Uterus (tissue), 4 donors: ENCODE data around the gene PPP2R2B. TPM values are rescaled to one million over a fixed set of nuclear protein-coding genes. Genes with fewer than 3 reads are reported as not detected.

Experiments
- DNase-seq, 2 donors: peaks; one replicate each; pipeline ENCODE4 v3.0.0-alpha.2; 2019 to 2020
- H3K27ac ChIP-seq, 2 donors: fragments of 200-600 bp; sonication (generic); 1 replicate in 1 of 2; 2 replicates in 1 of 2; pipeline ENCODE4 v1.5.1; 2016 to 2018
- H3K27me3 ChIP-seq, 2 donors: fragments of 200-600 bp; sonication (generic); one replicate each; pipeline ENCODE4 v1.5.1; 2018 to 2019; ENCODE audit warnings: control low read depth in 1 of 2
- H3K36me3 ChIP-seq, 2 donors: fragments of 200-600 bp; sonication (generic); one replicate each; pipeline ENCODE4 v1.5.1; 2019; ENCODE audit warnings: control low read depth in 1 of 2
- H3K4me1 ChIP-seq, 2 donors: fragments of 200-600 bp; sonication (generic); one replicate each; pipeline ENCODE4 v1.5.1; 2018 to 2019; ENCODE audit warnings: control low read depth in 1 of 2
- H3K4me3 ChIP-seq, 2 donors: fragments of 200-600 bp; sonication (generic); 1 replicate in 1 of 2; 2 replicates in 1 of 2; pipeline ENCODE4 v1.5.1; 2018 to 2019; ENCODE audit warnings: mild to moderate bottlenecking in 1 of 2
- H3K9me3 ChIP-seq, 2 donors: fragments of 200-600 bp; sonication (generic); one replicate each; pipeline ENCODE4 v1.5.1; 2019; ENCODE audit warnings: control low read depth in 1 of 2
- POLR2A ChIP-seq, 2 donors: fragments of 450-650 bp; IDR thresholded peaks; one replicate each; pipeline ENCODE4 v1.6.1; 2016; ENCODE audit warnings: antibody characterized with exemption in 2 of 2, mild to moderate bottlenecking in 1 of 2, moderate library complexity in 1 of 2
- intact Hi-C: fragments of 100-400 bp; cut with DNase I; formaldehyde crosslinking; loops from one replicate; pipeline ENCODE4 v1.15.1; 2023; ENCODE audit warnings: low total_unique reads
- total RNA-seq, 4 donors: library from RNA; depleted of rRNA in 3 of 4; stranded (reverse); fragments of >200 nt in 3 of 4; gene quantifications; one replicate each; pipeline versions ENCODE4 v1.1.0 to v1.2.4, GENCODE V29; 2014 to 2023
- TF ChIP-seq, protein P1 (sequence below), 4 experiments: fragments of 200-600 bp in 2 of 4; fragments of 450-650 bp in 2 of 4; sonication (generic) in 2 of 4; IDR thresholded peaks; one replicate each; pipeline ENCODE4 v1.5.1; 2016 to 2019; ENCODE audit warnings: antibody characterized with exemption in 4 of 4, mild to moderate bottlenecking in 2 of 4, moderate library complexity in 1 of 4
- donor health status: DM: yes; HTN: yes; CAD: no.

Gene PPP2R2B
- total RNA-seq, 4 donors from 2014 or later: 0.26 to 14.8 (median 2.0) TPM; not detected in 1

DNA sequence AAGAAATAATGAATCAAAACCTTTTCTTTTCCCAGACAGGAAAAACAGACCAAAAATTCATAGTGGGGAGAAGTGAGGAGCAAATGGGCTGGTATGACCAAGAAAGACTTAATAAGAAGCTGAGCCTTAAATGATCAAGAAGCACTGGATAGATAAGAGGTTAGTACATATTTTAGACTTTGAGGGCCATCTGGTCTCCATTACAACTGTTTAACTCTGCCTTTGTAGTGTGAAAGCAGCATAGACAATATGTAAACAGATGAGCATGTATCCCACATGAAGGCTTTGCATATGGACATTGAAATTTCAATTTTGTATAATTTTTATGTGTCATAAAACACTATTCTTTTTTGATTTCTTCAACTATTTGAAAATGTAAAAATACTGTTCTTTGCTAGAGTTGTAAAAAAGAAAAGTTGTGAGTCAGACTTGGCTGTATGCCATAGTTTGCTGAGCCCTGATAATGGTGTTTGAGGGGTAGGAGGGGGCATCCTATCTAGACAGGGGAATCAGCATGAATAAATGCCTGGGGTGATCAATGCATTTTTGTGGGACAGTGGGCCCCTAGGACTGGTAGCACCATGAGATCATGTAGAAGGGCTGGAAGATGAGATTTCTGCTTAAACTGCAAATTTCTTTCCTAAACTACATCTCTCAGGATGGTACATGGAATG is 270.8 kb downstream of the PPP2R2B start:
- H3K36me3 ChIP-seq: no peaks in the 10 kb centered on the region
- intact Hi-C loops: no loop called here
- no peak overlapping the region for H3K27ac ChIP-seq
- H3K27me3 ChIP-seq: no peaks in the 10 kb centered on the region
- TF ChIP-seq, protein P1, sequence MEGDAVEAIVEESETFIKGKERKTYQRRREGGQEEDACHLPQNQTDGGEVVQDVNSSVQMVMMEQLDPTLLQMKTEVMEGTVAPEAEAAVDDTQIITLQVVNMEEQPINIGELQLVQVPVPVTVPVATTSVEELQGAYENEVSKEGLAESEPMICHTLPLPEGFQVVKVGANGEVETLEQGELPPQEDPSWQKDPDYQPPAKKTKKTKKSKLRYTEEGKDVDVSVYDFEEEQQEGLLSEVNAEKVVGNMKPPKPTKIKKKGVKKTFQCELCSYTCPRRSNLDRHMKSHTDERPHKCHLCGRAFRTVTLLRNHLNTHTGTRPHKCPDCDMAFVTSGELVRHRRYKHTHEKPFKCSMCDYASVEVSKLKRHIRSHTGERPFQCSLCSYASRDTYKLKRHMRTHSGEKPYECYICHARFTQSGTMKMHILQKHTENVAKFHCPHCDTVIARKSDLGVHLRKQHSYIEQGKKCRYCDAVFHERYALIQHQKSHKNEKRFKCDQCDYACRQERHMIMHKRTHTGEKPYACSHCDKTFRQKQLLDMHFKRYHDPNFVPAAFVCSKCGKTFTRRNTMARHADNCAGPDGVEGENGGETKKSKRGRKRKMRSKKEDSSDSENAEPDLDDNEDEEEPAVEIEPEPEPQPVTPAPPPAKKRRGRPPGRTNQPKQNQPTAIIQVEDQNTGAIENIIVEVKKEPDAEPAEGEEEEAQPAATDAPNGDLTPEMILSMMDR (IDR thresholded peaks at IDR 0.05): no peak
- no peak for TF ChIP-seq POLR2A (IDR thresholded peaks at IDR 0.05)
- no peak overlapping the region for H3K4me3 ChIP-seq
- no peaks in the 10 kb centered on the region for H3K4me1 ChIP-seq
- DNase-seq: no peak
- H3K9me3 ChIP-seq: no peaks in the 10 kb centered on the region

DNA sequence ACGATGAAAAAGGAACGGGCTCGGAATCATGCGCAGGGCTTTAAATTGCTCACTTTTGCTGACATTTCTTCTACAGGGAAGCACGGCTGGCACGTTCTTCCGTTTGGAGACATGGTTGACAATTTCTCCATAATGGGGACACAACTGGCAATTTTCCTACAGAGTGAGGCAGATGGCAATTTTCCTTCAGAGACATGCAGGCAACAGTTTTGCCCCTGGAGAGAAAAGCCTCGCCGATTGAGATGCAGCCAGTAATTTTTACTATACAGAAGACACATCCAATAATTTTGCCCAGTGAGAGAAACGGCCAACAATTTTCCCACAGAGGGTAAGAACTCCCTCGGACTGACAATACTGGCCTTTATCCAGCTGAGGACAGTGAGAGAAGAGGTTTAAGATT is 271.7 kb downstream of the PPP2R2B start:
- no peaks in the 10 kb centered on the region for H3K9me3 ChIP-seq
- intact Hi-C loops: no loop called here
- H3K4me1 ChIP-seq: no peaks in the 10 kb centered on the region
- DNase-seq: no peak
- H3K27me3 ChIP-seq: no peaks in the 10 kb centered on the region
- H3K4me3 ChIP-seq: no peak overlapping the region
- no peak for TF ChIP-seq POLR2A (IDR thresholded peaks at IDR 0.05)
- TF ChIP-seq, protein P1 (IDR thresholded peaks at IDR 0.05): no peak
- H3K36me3 ChIP-seq: no peaks in the 10 kb centered on the region
- H3K27ac ChIP-seq: no peak overlapping the region

DNA sequence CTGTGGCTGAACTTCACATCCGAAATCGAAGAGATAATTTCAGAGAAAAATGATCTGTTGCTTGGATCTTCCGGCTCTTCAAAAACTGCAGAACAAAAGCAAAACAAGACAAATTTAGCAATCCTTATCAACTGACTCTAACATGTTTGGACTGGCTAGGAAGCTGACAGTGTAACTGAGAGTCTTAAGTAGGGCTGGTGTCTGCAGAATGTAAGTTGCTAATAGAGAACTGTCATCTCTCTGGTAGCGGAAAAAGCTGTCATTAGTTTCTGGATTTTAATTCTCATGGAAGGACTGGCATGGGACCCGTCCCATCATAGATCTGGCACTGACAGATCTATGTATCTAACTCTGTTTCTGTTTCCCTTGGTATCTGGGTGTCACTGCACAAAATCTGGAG is 278.2 kb downstream of the PPP2R2B start:
- TF ChIP-seq, protein P1 (IDR thresholded peaks at IDR 0.05): no peak
- TF ChIP-seq POLR2A (IDR thresholded peaks at IDR 0.05): no peak
- Histone ChIP-seq H3K4me1 (no peaks in the 10 kb centered on the region), H3K36me3 (no peaks in the 10 kb centered on the region), H3K4me3 (no peak overlapping the region), H3K27me3 (no peaks in the 10 kb centered on the region), H3K27ac (no peak overlapping the region), H3K9me3 (no peaks in the 10 kb centered on the region)
- no peak for DNase-seq
- intact Hi-C loops: no loop called here

DNA sequence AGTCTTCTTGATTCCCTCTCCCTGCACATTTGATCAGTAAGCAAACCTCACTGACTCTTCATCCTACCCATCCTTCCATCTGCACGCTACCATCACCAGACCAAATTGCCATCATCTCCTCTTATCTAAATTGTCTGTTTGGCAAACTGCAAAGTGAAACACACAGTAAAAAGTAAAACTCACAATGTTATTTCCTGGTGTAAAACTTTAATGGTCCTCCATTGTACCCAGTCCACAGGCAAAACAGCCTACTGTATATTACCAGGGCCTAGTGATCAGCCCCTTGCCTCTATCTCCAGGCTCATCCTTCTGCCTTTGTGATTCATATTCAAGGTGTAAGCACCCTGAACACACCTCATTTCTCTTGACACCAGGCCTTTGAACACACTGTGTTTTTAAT is 279.3 kb downstream of the PPP2R2B start:
- no peaks in the 10 kb centered on the region for H3K27me3 ChIP-seq
- no peaks in the 10 kb centered on the region for H3K36me3 ChIP-seq
- H3K9me3 ChIP-seq: no peaks in the 10 kb centered on the region
- H3K27ac ChIP-seq: no peak overlapping the region
- no peak overlapping the region for H3K4me3 ChIP-seq
- intact Hi-C loops: no loop called here
- no peaks in the 10 kb centered on the region for H3K4me1 ChIP-seq
- TF ChIP-seq, protein P1 (IDR thresholded peaks at IDR 0.05): no peak
- TF ChIP-seq POLR2A (IDR thresholded peaks at IDR 0.05): no peak
- DNase-seq: no peak

DNA sequence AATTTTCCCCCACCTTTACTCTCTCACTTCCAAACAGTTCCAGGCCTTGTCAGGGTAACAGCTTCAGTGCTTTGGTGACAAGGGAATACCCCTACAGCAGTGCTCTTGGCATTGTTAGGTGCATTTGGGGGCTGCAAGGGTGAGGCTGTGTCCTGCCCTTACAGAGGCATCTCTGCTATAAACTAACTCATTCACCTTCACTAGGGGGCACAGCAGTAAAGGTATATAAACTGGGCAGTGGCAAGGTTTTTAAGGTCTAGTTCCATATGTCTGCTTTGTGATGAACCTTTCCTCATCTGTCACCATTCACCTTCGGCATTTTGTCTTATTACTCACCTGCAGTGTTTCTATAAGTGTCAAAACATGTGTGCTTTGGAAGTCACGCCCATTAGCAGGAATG is 283.5 kb downstream of the PPP2R2B start:
- Histone ChIP-seq H3K27ac (no peak overlapping the region), H3K4me1 (no peaks in the 10 kb centered on the region), H3K9me3 (no peaks in the 10 kb centered on the region), H3K4me3 (no peak overlapping the region), H3K27me3 (no peaks in the 10 kb centered on the region), H3K36me3 (no peaks in the 10 kb centered on the region)
- TF ChIP-seq, protein P1 (IDR thresholded peaks at IDR 0.05): no peak
- no peak for TF ChIP-seq POLR2A (IDR thresholded peaks at IDR 0.05)
- intact Hi-C loops: no loop called here
- DNase-seq: no peak
